GM12878 (cell line): Measurements from ENCODE around the gene DEF6. TPM values are rescaled to one million over a fixed set of nuclear protein-coding genes. Genes with fewer than 3 reads are reported as not detected.

Experiments
- ASH2L ChIP-seq: fragments of 300-600, 200-600 bp; sonication (generic); IDR thresholded peaks from 2 replicates; pipeline ENCODE4 v1.6.1; 2017; ENCODE audit warnings: low read depth, mild to moderate bottlenecking, borderline replicate concordance
- BACH1 ChIP-seq: fragments of 450-650 bp; IDR thresholded peaks from 2 replicates; pipeline ENCODE4 v1.6.1; 2017; ENCODE audit warnings: mild to moderate bottlenecking, borderline replicate concordance
- BCLAF1 ChIP-seq: fragments of 450-650 bp; IDR thresholded peaks from 2 replicates; pipeline ENCODE4 v1.6.1; 2017; ENCODE audit warnings: antibody characterized with exemption, mild to moderate bottlenecking, moderate library complexity
- BRCA1 ChIP-seq: IDR thresholded peaks from 2 replicates; pipeline ENCODE4 v1.6.1; 2011; ENCODE audit warnings: low read depth, low read length, improper control_type of control experiment
- CBFB ChIP-seq: IDR thresholded peaks from 2 replicates; pipeline ENCODE4 v1.6.1; 2016; ENCODE audit warnings: antibody characterized with exemption, low read depth
- CHD1 ChIP-seq: IDR thresholded peaks from 2 replicates; pipeline ENCODE4 v1.6.1; 2012; ENCODE audit warnings: low read depth, low read length, improper control_type of control experiment
- CHD2 ChIP-seq: IDR thresholded peaks from 2 replicates; pipeline ENCODE4 v1.6.1; 2011; ENCODE audit warnings: low read depth, low read length, improper control_type of control experiment, borderline replicate concordance
- EP300 ChIP-seq, 2 experiments: fragments of 150-350 bp in 1 of 2; IDR thresholded peaks; 2 replicates each; pipeline ENCODE4 v1.6.1; 2011 to 2012; ENCODE audit warnings: low read depth in 2 of 2, low read length in 2 of 2, borderline replicate concordance in 1 of 2, improper control_type of control experiment in 1 of 2, inconsistent platforms in 1 of 2; ENCODE audit not compliant: control insufficient read depth in 1 of 2
- GABPA ChIP-seq: IDR thresholded peaks from 2 replicates; pipeline ENCODE4 v1.6.1; 2014; ENCODE audit warnings: antibody characterized with exemption, low read depth, mild to moderate bottlenecking, inconsistent platforms
- HDAC2 ChIP-seq: fragments of 200-600 bp; sonication (generic); IDR thresholded peaks from 2 replicates; pipeline ENCODE4 v1.6.1; 2017
- HSF1 ChIP-seq: fragments of 150-350 bp; IDR thresholded peaks from 2 replicates; pipeline ENCODE4 v1.6.1; 2014; ENCODE audit warnings: mild to moderate bottlenecking, low read depth, low read length
- IRF5 ChIP-seq: fragments of 450-650 bp; IDR thresholded peaks from 2 replicates; pipeline ENCODE4 v1.6.1; 2017; ENCODE audit warnings: borderline replicate concordance
- MEF2B ChIP-seq: fragments of 450-650 bp; IDR thresholded peaks from 2 replicates; pipeline ENCODE4 v1.6.1; 2018; ENCODE audit warnings: mild to moderate bottlenecking, moderate library complexity; ENCODE audit not compliant: partially characterized antibody, poor library complexity, severe bottlenecking
- NR2C2 ChIP-seq: IDR thresholded peaks from 2 replicates; pipeline ENCODE4 v1.6.1; 2011; ENCODE audit warnings: borderline replicate concordance, low read depth; ENCODE audit not compliant: control insufficient read depth, insufficient read length
- PBX3 ChIP-seq: IDR thresholded peaks from 2 replicates; pipeline ENCODE4 v1.6.1; 2011; ENCODE audit warnings: mild to moderate bottlenecking, low read depth, low read length, moderate library complexity; ENCODE audit not compliant: insufficient replicate concordance
- POLR2AphosphoS2 ChIP-seq: IDR thresholded peaks from 2 replicates; pipeline ENCODE4 v1.6.1; 2011; ENCODE audit warnings: low read depth, mild to moderate bottlenecking, low read length, improper control_type of control experiment, moderate library complexity
- POU2F2 ChIP-seq: IDR thresholded peaks from 3 replicates; pipeline ENCODE4 v1.6.1; 2011; ENCODE audit warnings: low read depth, mild to moderate bottlenecking, low read length, borderline replicate concordance
- RAD51 ChIP-seq: fragments of 450-650 bp; IDR thresholded peaks from 2 replicates; pipeline ENCODE4 v1.6.1; 2016; ENCODE audit warnings: moderate library complexity, mild to moderate bottlenecking, inconsistent platforms
- SIN3A ChIP-seq: IDR thresholded peaks from 2 replicates; pipeline ENCODE4 v1.6.1; 2012; ENCODE audit warnings: low read depth, low read length, improper control_type of control experiment
- SUZ12 ChIP-seq: fragments of 200-600 bp; sonication (generic); IDR thresholded peaks from one replicate; pipeline ENCODE4 v1.6.1; 2018; ENCODE audit warnings: antibody characterized with exemption, mild to moderate bottlenecking; ENCODE audit not compliant: unreplicated experiment
- USF1 ChIP-seq: IDR thresholded peaks from 2 replicates; pipeline ENCODE4 v1.6.1; 2011; ENCODE audit warnings: borderline replicate concordance, low read depth, mild to moderate bottlenecking, moderate library complexity, mixed read lengths, low read length; ENCODE audit not compliant: insufficient read depth; ENCODE audit errors: extremely low read length
- polyA plus RNA-seq, 11 experiments: library from polyadenylated mRNA; depleted of rRNA in 4 of 11; unstranded in 6 of 11; stranded (reverse) in 5 of 11; fragments of >200 nt; fragmentation: Nextera tagmentation in 4 of 11; fragmentation: Illumina TruSeq in 1 of 11; extraction: Ambion mirVana in 4 of 11; extraction: Trizol in 1 of 11; gene quantifications; 1 replicate in 1 of 11; 2 replicates in 10 of 11; pipeline versions ENCODE4 v1.2.1 to v1.2.3, GENCODE V29; 2011 to 2016; ENCODE audit warnings: inconsistent platforms in 2 of 11, missing spikeins in 2 of 11, low read depth in 1 of 11
- total RNA-seq, 4 experiments: library from RNA; depleted of rRNA in 3 of 4; stranded (reverse); fragments of >200 nt in 3 of 4; fragmentation: Illumina TruSeq in 1 of 4; extraction: Trizol in 1 of 4; gene quantifications; 2 replicates each; pipeline versions ENCODE4 v1.2.1 to v1.2.3, GENCODE V29; 2013 to 2021

Gene DEF6
- total and polyA plus RNA-seq, 10 of the 15 experiments (the other 5 are each of a cell fraction or from before 2014, with no cell fraction given) = 3.3 to 69.5 (median 48.8) TPM

GRCh38 chr6:35342258-35343091 is 44.9 kb downstream of the DEF6 start, which contains the start of gene PPARD (continued):
- TF ChIP-seq CHD2 = peak; percentile 69; the same call in 1 of the 2 replicates
- TF ChIP-seq NR2C2 = no peak
- TF ChIP-seq POLR2AphosphoS2 = no peak; the same call in 1 of the 2 replicates
- TF ChIP-seq IRF5 = no peak
- peak; percentile 59; the same call in 1 of the 2 replicates for TF ChIP-seq HSF1
- TF ChIP-seq HDAC2 = no peak
- peak; percentile 32 for TF ChIP-seq PBX3
- TF ChIP-seq BRCA1 = no peak
- no peak for TF ChIP-seq CHD1
- TF ChIP-seq SUZ12 = no peak
- TF ChIP-seq RAD51 = no peak
- no peak for TF ChIP-seq EP300 (IDR thresholded peaks at IDR 0.05; ENCODE audit: borderline replicate concordance in 1 of 2, control insufficient read depth in 1 of 2, low read depth in 2 of 2, low read length in 2 of 2)
- no peak for TF ChIP-seq ASH2L
- peak; percentile 72 for TF ChIP-seq BACH1
- TF ChIP-seq MEF2B = no peak
- peak; percentile 64; the same call in 2 of the 3 replicates for TF ChIP-seq POU2F2
- TF ChIP-seq SIN3A = peak; percentile 70
- TF ChIP-seq USF1 = no peak
- peak; percentile 55; the same call in 1 of the 2 replicates for TF ChIP-seq CBFB
- TF ChIP-seq GABPA = no peak
- TF ChIP-seq BCLAF1 = no peak
